NT2/D1 (cell line): Measurements from ENCODE around the gene SOX5.

ENCODE experiments used
- YY1 ChIP-seq: IDR thresholded peaks from 2 replicates; pipeline ENCODE4 v1.6.1; 2011; ENCODE audit not compliant: insufficient read length, insufficient read depth
- ZNF274 ChIP-seq: IDR thresholded peaks from 2 replicates; pipeline ENCODE4 v1.6.1; 2011; ENCODE audit warnings: mild to moderate bottlenecking, low read depth, low read length

- TF ChIP-seq ZNF274, result no peak
- no peak for TF ChIP-seq YY1
These were observed 277.6 kb downstream of the SOX5 start for GRCh38 chr12:23671881-23672280.
